Erythroblast (primary cell): ENCODE results near the gene TCF3.

ENCODE experiments used
- GATA1 ChIP-seq: IDR thresholded peaks from 2 replicates; pipeline ENCODE4 v1.6.1; 2011; ENCODE audit warnings: low read depth, mild to moderate bottlenecking, control low read depth, low read length, moderate library complexity
- POLR2A ChIP-seq: IDR thresholded peaks from 2 replicates; pipeline ENCODE4 v1.6.1; 2011; ENCODE audit warnings: mild to moderate bottlenecking, low read length

DNA sequence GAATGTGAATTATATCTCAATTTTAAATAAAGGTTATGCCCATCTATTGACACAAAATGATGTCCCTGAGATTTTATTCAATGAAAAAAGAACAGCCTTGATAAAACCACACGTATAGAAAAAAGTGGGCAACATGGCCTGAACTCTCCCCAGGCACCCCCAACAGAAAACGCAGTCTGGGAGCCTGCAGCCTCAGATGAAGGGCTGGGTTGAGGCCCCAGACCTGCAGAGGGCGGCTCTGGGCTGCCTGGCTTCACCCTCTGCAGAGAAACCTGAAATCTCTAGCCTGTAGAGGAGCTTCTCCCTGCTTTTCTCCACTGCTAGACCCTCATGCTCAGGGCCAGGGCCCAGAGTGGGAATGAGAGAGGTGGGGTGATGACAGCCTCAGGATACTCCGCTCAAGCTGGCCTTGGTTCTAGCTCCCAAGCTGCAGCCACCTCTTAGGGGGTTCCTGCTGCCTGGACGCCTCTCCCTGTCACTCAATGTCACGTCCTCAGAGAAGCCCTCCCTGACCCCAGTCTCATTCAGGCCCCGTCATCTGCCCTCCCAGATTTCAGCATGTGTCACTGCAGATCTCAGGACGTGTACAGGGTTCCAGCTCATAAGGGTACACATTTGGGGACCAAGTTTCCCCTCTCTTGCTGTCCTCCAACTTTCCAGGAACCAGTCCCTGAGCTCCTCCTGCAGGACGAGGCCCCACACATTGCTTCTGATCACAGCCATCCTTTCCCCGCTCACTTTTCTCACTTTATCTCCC lies 61.6 kb downstream of the TCF3 start:
- TF ChIP-seq POLR2A (peak; percentile 7), GATA1 (no peak)
